Upper lobe of left lung (tissue), 6 donors: ENCODE measurements around the gene EVI5. TPM values are rescaled to one million over a fixed set of nuclear protein-coding genes. Genes with fewer than 3 reads are reported as not detected.

Source experiments
- ATAC-seq, 2 donors: fragments of 200-7000 bp; cut with Tn5 transposase; one replicate each; pipeline ENCODE4 v1.9.1; 2022; ENCODE audit warnings: mild to moderate bottlenecking in 2 of 2, moderate library complexity in 2 of 2; ENCODE audit not compliant: low FRiP score in 2 of 2
- DNase-seq, 2 donors: peaks; one replicate each; pipeline ENCODE4 v3.0.0-alpha.2; 2019 to 2020
- H3K27ac ChIP-seq, 4 donors: fragments of 200-600 bp; sonication (generic); one replicate each; pipeline ENCODE4 v1.5.1; 2016 to 2019
- H3K27me3 ChIP-seq, 4 donors: fragments of 200-600 bp; sonication (generic); one replicate each; pipeline ENCODE4 v1.5.1; 2017 to 2019
- H3K36me3 ChIP-seq, 4 donors: fragments of 200-600 bp; sonication (generic); one replicate each; pipeline ENCODE4 v1.5.1; 2016 to 2019
- H3K4me1 ChIP-seq, 4 donors: fragments of 200-600 bp; sonication (generic); one replicate each; pipeline ENCODE4 v1.5.1; 2018 to 2019
- H3K4me3 ChIP-seq, 4 donors: fragments of 200-600 bp; sonication (generic); one replicate each; pipeline ENCODE4 v1.5.1; 2017 to 2019; ENCODE audit warnings: mild to moderate bottlenecking in 2 of 4, moderate library complexity in 1 of 4
- H3K9me3 ChIP-seq, 4 donors: fragments of 200-600 bp; sonication (generic); one replicate each; pipeline ENCODE4 v1.5.1; 2018 to 2019
- CTCF ChIP-seq, 6 experiments: fragments of 450-650 bp in 4 of 6; fragments of 200-600 bp in 2 of 6; sonication (generic) in 2 of 6; IDR thresholded peaks; one replicate each; pipeline ENCODE4 v1.5.1; 2016 to 2019; ENCODE audit warnings: antibody characterized with exemption in 6 of 6
- EP300 ChIP-seq, 4 donors: sonication (generic); formaldehyde crosslinking; IDR thresholded peaks; one replicate each; pipeline ENCODE4 v1.5.1; 2017; ENCODE audit warnings: antibody characterized with exemption in 4 of 4, control low read depth in 2 of 4
- POLR2A ChIP-seq, 4 donors: fragments of 450-650 bp; IDR thresholded peaks; one replicate each; pipeline ENCODE4 v1.5.1; 2016 to 2017; ENCODE audit warnings: antibody characterized with exemption in 4 of 4, mild to moderate bottlenecking in 2 of 4
- POLR2AphosphoS5 ChIP-seq, 2 donors: sonication (generic); formaldehyde crosslinking; IDR thresholded peaks; one replicate each; pipeline ENCODE4 v1.5.1; 2017; ENCODE audit warnings: antibody characterized with exemption in 2 of 2
- WGBS, 2 donors: methylation state at CpG; one replicate each; pipeline ENCODE4 v1.1.5; 2017 to 2018; 5-methylcytosine and 5-hydroxymethylcytosine counted together
- small RNA-seq, 4 donors: library from RNA; depleted of rRNA; stranded (forward); fragments of <200 nt; gene quantifications; one replicate each; pipeline ENCODE3, GENCODE V24; 2016
- total RNA-seq, 6 donors: library from RNA; depleted of rRNA in 4 of 6; stranded (reverse); fragments of >200 nt in 4 of 6; gene quantifications; one replicate each; pipeline versions ENCODE4 v1.1.0 to v1.2.1, GENCODE V29; 2016 to 2021
- donor health status: DM: no; HTN: no; CAD: no; lungs with moderate emphysema.
- donor health status: DM: no; HTN: yes; CAD: no; lungs with severe emphysema.

Gene EVI5
- total RNA-seq, 6 donors from 2014 or later, result 33.5 to 62.3 (median 39.6) TPM

- H3K4me3 ChIP-seq, result no peak overlapping the region
- H3K9me3 ChIP-seq, result no peaks in the 10 kb centered on the region
- ATAC-seq, result no peak
- no peak for TF ChIP-seq CTCF (IDR thresholded peaks at IDR 0.05)
- DNase-seq, result no peak
- H3K27me3 ChIP-seq, result no peaks in the 10 kb centered on the region
- WGBS, 2 donors, result 100% methylated on average over 1 of the region's 1 CpG
- peaks cover 0 to 9% (median 0%) of the 10 kb centered on the region in 4 donors for H3K4me1 ChIP-seq
- no peak overlapping the region for H3K27ac ChIP-seq
- H3K36me3 ChIP-seq, result no peaks in the 10 kb centered on the region
Observed at GRCh38 chr1:92465256-92465647, 319.7 kb downstream of the EVI5 start.

GRCh38 chr1:92464588-92465255, 320.2 kb downstream of the EVI5 start:
- Histone ChIP-seq H3K36me3 (no peaks in the 10 kb centered on the region), H3K27me3 (no peaks in the 10 kb centered on the region), H3K9me3 (no peaks in the 10 kb centered on the region), H3K27ac (no peak overlapping the region), H3K4me3 (no peak overlapping the region), H3K4me1 (peaks cover 0 to 15% (median 0%) of the 10 kb centered on the region in 4 donors)
- TF ChIP-seq POLR2A (IDR thresholded peaks at IDR 0.05), result no peak
- 80 to 90% methylated on average over 4 of the region's 4 CpGs for WGBS, 2 donors
- DNase-seq (no peak), ATAC-seq (no peak)

GRCh38 chr1:92461364-92462097, 323.4 kb downstream of the EVI5 start:
- no peaks in the 10 kb centered on the region for H3K27me3 ChIP-seq
- WGBS, 2 donors, result 72 to 84% methylated on average over 5 of the region's 5 CpGs
- H3K4me3 ChIP-seq, result no peak overlapping the region
- TF ChIP-seq POLR2A (IDR thresholded peaks at IDR 0.05) (no peak), EP300 (IDR thresholded peaks at IDR 0.05) (no peak), POLR2AphosphoS5 (IDR thresholded peaks at IDR 0.05) (no peak), CTCF (IDR thresholded peaks at IDR 0.05) (no peak)
- H3K36me3 ChIP-seq, result no peaks in the 10 kb centered on the region
- no peaks in the 10 kb centered on the region for H3K9me3 ChIP-seq
- H3K27ac ChIP-seq, result peak overlapping the region in 1 of 4 donors; percentile 56
- ATAC-seq, result no peak
- H3K4me1 ChIP-seq, result peaks cover 0 to 16% (median 2%) of the 10 kb centered on the region in 4 donors
- no peak for DNase-seq

- no peaks in the 10 kb centered on the region for H3K27me3 ChIP-seq
- no peaks in the 10 kb centered on the region for H3K9me3 ChIP-seq
- DNase-seq, result no peak
- no peaks in the 10 kb centered on the region for H3K36me3 ChIP-seq
- H3K4me1 ChIP-seq, result peaks cover 0 to 16% (median 2%) of the 10 kb centered on the region in 4 donors
- peak overlapping the region in 1 of 4 donors; percentile 2 for H3K4me3 ChIP-seq
- peak; percentile 51 to 76 for ATAC-seq
- WGBS, 2 donors, result 34 to 38% methylated on average over 4 of the region's 4 CpGs
- TF ChIP-seq POLR2AphosphoS5 (IDR thresholded peaks at IDR 0.05) (no peak), POLR2A (IDR thresholded peaks at IDR 0.05) (no peak), CTCF (IDR thresholded peaks at IDR 0.05) (no peak), EP300 (IDR thresholded peaks at IDR 0.05) (no peak)
- H3K27ac ChIP-seq, result peak overlapping the region; percentile 40 to 70 (median 56)
Observed at GRCh38 chr1:92459871-92460320, 325.0 kb downstream of the EVI5 start.

Small RNA genes lying within 50 kb of the gene (small RNA-seq; reads per million reads assigned to genes)
- gene AC104332.2 (0 reads per million in 4 donors), gene RNU4-59P (0 to 0.33 (median 0) reads per million in 4 donors)

Other genes starting within 250 kb of the EVI5 start
- 1,000 to 10,000 TPM in 1 of 6 donors, 100 to 1,000 TPM in 5; 716 to 1,207 (median 813) TPM for gene RPL5, start 46.9 kb upstream of the EVI5 start, total RNA-seq
- gene DIPK1A, start 176.4 kb upstream of the EVI5 start, total RNA-seq, result 10 to 100 TPM in 1 of 6 donors, 1 to 10 TPM in 5; 2.8 to 15.2 (median 4.4) TPM